Parathyroid adenoma (tissue), 2 donors: ENCODE data around the gene CFLAR.

ENCODE experiments used
- H2AFZ ChIP-seq: fragments of 300-600 bp; sonication (generic); one replicate; pipeline ENCODE4 v1.7.0; 2017; ENCODE audit warnings: antibody characterized with exemption, mild to moderate bottlenecking
- H3K27ac ChIP-seq: fragments of 300-600 bp; sonication (generic); one replicate; pipeline ENCODE4 v1.7.0; 2017
- H3K27me3 ChIP-seq: fragments of 300-600 bp; sonication (generic); one replicate; pipeline ENCODE4 v1.7.0; 2017; ENCODE audit warnings: low read length; ENCODE audit not compliant: control insufficient read depth, insufficient read depth
- H3K36me3 ChIP-seq: fragments of 300-600 bp; sonication (generic); one replicate; pipeline ENCODE4 v1.7.0; 2017; ENCODE audit warnings: low read length; ENCODE audit not compliant: control insufficient read depth, insufficient read depth
- H3K4me1 ChIP-seq: fragments of 300-600 bp; sonication (generic); one replicate; pipeline ENCODE4 v1.7.0; 2017; ENCODE audit warnings: control low read depth
- H3K4me2 ChIP-seq: fragments of 300-600 bp; sonication (generic); one replicate; pipeline ENCODE4 v1.7.0; 2017; ENCODE audit warnings: low read length
- H3K4me3 ChIP-seq: fragments of 300-600 bp; sonication (generic); one replicate; pipeline ENCODE4 v1.7.0; 2017; ENCODE audit warnings: low read depth, low read length
- H3K79me2 ChIP-seq: fragments of 300-600 bp; sonication (generic); one replicate; pipeline ENCODE4 v1.7.0; 2017; ENCODE audit warnings: control low read depth
- H3K9ac ChIP-seq: fragments of 300-600 bp; sonication (generic); one replicate; pipeline ENCODE4 v1.7.0; 2017; ENCODE audit warnings: mild to moderate bottlenecking
- H3K9me3 ChIP-seq: fragments of 300-600 bp; sonication (generic); one replicate; pipeline ENCODE4 v1.7.0; 2017; ENCODE audit warnings: low read length; ENCODE audit not compliant: control insufficient read depth
- CTCF ChIP-seq: fragments of 300-600 bp; sonication (generic); IDR thresholded peaks from one replicate; pipeline ENCODE4 v1.7.0; 2017; ENCODE audit warnings: antibody characterized with exemption, mild to moderate bottlenecking
- donor health status: primary hyperparathyroidism.

CFLAR gene

GRCh38 chr2:201200345-201200744, 84.4 kb downstream of the CFLAR start:
- no peaks in the 10 kb centered on the region for H3K27me3 ChIP-seq
- H3K4me2 ChIP-seq, result no peak overlapping the region
- TF ChIP-seq CTCF, result no peak
- no peaks in the 10 kb centered on the region for H3K36me3 ChIP-seq
- H3K79me2 ChIP-seq, result no peaks in the 10 kb centered on the region
- H3K9me3 ChIP-seq, result no peaks in the 10 kb centered on the region
- H3K4me3 ChIP-seq, result no peak overlapping the region
- no peak overlapping the region for H3K27ac ChIP-seq
- no peaks in the 10 kb centered on the region for H3K4me1 ChIP-seq
- H2AFZ ChIP-seq, result no peak overlapping the region
- H3K9ac ChIP-seq, result no peak overlapping the region

- no peak for TF ChIP-seq CTCF
- H2AFZ ChIP-seq, result no peak overlapping the region
- no peak overlapping the region for H3K27ac ChIP-seq
- H3K27me3 ChIP-seq, result no peaks in the 10 kb centered on the region
- H3K4me1 ChIP-seq, result no peaks in the 10 kb centered on the region
- no peak overlapping the region for H3K4me3 ChIP-seq
- no peak overlapping the region for H3K9ac ChIP-seq
- no peaks in the 10 kb centered on the region for H3K79me2 ChIP-seq
- no peaks in the 10 kb centered on the region for H3K36me3 ChIP-seq
- no peak overlapping the region for H3K4me2 ChIP-seq
- no peaks in the 10 kb centered on the region for H3K9me3 ChIP-seq
These were observed 85.4 kb downstream of the CFLAR start for GRCh38 chr2:201201371-201201770.

DNA sequence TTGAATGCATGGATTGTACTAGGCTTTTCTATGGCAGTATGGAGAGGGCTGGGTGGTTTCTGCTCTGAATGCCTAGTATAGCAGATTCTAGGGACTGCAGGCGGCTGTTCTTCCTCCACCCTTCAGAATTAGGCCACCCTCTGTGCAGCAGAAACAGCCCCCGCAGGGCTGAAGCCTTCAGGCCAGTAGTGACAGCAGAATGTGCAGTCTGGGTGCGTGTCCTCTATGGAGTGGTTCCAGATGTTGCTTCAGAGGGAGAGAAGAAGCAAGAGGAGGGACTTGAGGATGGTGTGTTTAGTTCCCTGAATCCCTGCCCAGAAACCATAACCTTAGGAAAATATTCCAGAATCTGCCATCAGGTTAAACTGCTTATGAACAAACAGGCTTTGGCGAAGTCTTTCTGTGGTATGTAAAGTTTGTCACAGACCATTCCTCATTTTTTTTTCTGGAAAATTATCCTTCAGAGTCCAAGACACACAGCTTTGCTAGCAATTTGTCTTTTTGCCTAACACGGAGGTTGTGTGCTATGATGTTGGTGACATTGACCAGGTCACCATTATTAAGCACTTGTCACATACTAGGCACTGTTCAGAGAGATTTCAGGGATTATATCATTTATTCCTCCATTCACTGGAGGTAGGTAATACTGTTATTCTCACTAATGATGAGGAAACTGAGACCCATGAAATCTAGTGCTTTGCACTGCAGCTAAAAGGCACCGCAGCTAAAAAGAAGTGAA, 88.1 kb downstream of the CFLAR start:
- Histone ChIP-seq H3K27me3 (no peaks in the 10 kb centered on the region), H3K36me3 (no peaks in the 10 kb centered on the region), H3K27ac (no peak overlapping the region), H3K79me2 (no peaks in the 10 kb centered on the region), H3K9me3 (no peaks in the 10 kb centered on the region), H3K4me3 (no peak overlapping the region), H3K4me1 (no peaks in the 10 kb centered on the region), H3K9ac (no peak overlapping the region), H2AFZ (no peak overlapping the region), H3K4me2 (no peak overlapping the region)
- no peak for TF ChIP-seq CTCF

DNA sequence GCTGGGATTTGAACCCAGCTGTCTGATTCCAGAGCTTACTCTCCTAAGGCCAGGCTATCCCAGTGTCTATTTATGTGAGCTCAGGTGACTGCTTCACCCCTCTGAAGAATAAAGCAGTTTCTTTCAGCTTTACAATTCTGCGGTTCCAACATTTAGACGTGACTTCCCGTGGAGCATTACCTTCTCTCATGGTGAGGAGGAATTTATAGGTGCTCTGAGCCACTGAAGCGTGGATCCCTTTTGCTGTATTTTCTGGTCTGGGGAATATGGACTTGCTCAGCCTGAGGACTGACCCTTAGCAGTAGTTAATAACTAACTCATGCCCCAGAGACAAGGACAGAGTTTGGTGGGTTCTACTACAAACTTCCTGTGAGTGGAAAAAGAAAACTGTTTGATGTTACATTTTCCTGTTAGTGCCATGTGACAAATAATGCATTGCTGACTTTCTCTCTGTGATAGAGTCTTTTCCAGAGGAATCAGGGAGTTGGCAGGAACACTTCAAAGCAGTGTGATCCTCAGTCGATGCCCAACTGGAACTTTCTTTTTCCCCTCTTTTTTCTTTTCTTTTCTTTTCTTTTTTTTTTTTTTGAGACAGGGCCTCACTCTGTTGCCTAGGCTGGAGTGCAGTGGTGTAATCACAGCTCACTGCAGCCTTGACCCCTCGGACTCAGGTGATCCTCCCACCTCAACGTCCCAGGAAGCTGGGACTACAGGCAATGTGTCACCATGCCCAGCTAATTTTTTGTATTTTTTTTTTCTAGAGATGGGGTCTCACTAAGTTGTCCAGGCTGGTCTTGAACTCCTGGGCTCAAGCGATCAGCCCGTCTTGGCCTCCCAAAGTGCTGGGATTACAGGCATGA, 88.9 kb downstream of the CFLAR start:
- no peaks in the 10 kb centered on the region for H3K4me1 ChIP-seq
- H3K9ac ChIP-seq, result no peak overlapping the region
- no peaks in the 10 kb centered on the region for H3K36me3 ChIP-seq
- H3K4me2 ChIP-seq, result no peak overlapping the region
- no peak overlapping the region for H3K27ac ChIP-seq
- no peak overlapping the region for H2AFZ ChIP-seq
- no peak overlapping the region for H3K4me3 ChIP-seq
- no peaks in the 10 kb centered on the region for H3K27me3 ChIP-seq
- no peaks in the 10 kb centered on the region for H3K9me3 ChIP-seq
- H3K79me2 ChIP-seq, result no peaks in the 10 kb centered on the region
- TF ChIP-seq CTCF, result no peak
